AG04450 (cell line): ENCODE data around the gene HDDC3. TPM values are rescaled to one million over a fixed set of nuclear protein-coding genes. Genes with fewer than 3 reads are reported as not detected.

Experiments
- CTCF ChIA-PET: fragments of 300-600, 350-600 bp; formaldehyde crosslinking; extraction: SDS; loops from one replicate; lab custom pipeline; 2022; ENCODE audit warnings: antibody characterized with exemption, inconsistent platforms; lab: Charles Lee
- POLR2A ChIA-PET: fragments of 350-600 bp; formaldehyde crosslinking; extraction: SDS; loops from one replicate; lab custom pipeline; 2021; ENCODE audit warnings: antibody characterized with exemption, inconsistent platforms; lab: Yijun Ruan, JAX
- DNase-seq: peaks from one replicate; pipeline ENCODE4 v3.0.0-alpha.2; 2011; ENCODE audit warnings: low read depth, low spot score
- H3K27ac ChIP-seq: one replicate; pipeline ENCODE4 v1.5.1; 2012; ENCODE audit warnings: low read depth, low read length, control low read depth
- H3K27me3 ChIP-seq: one replicate; pipeline ENCODE4 v1.6.0; 2012; ENCODE audit warnings: low read length; ENCODE audit not compliant: control insufficient read depth, insufficient read depth
- H3K4me3 ChIP-seq: 2 replicates; pipeline ENCODE4 v1.5.1; 2011; ENCODE audit warnings: mild to moderate bottlenecking, low read depth, low read length, control low read depth
- H3K9me3 ChIP-seq: 2 replicates; pipeline ENCODE4 v1.5.1; 2012; ENCODE audit warnings: low read length; ENCODE audit not compliant: control insufficient read depth, insufficient read depth
- CTCF ChIP-seq: IDR thresholded peaks from 2 replicates; pipeline ENCODE4 v1.5.1; 2011; ENCODE audit warnings: low read depth, low read length, control low read depth, inconsistent platforms
- polyA plus RNA-seq: library from polyadenylated mRNA; depleted of rRNA; stranded (reverse); fragments of >200 nt; gene quantifications from 2 replicates; pipeline ENCODE4 v1.2.3, GENCODE V29; 2011

The HDDC3 gene
- polyA plus RNA-seq, 1 experiment: 10.3 TPM

GRCh38 chr15:90950676-90951075 is 18.3 kb upstream of the HDDC3 start:
- ChIA-PET POLR2A (no interaction called here), CTCF (interaction anchor here (0.9 kb wide), 1 partner anchor 16 kb away, joined by 3 read pairs; no protein-coding TSS in a partner anchor)
- no peak for TF ChIP-seq CTCF
- Histone ChIP-seq H3K9me3 (peaks cover 6% of the 10 kb centered on the region; the same call in 1 of the 2 replicates), H3K27me3 (no peaks in the 10 kb centered on the region), H3K27ac (no peak overlapping the region), H3K4me3 (no peak overlapping the region)
- no peak for DNase-seq

- ChIA-PET POLR2A (no interaction called here), CTCF (no interaction called here)
- Histone ChIP-seq H3K27ac (no peak overlapping the region), H3K9me3 (peaks cover 6% of the 10 kb centered on the region; the same call in 1 of the 2 replicates), H3K4me3 (no peak overlapping the region), H3K27me3 (no peaks in the 10 kb centered on the region)
- DNase-seq: no peak
- no peak for TF ChIP-seq CTCF
Measured at GRCh38 chr15:90949979-90950675, 17.8 kb upstream of the HDDC3 start.

- Histone ChIP-seq H3K4me3 (no peak overlapping the region), H3K27me3 (no peaks in the 10 kb centered on the region), H3K9me3 (peaks cover 3% of the 10 kb centered on the region; the same call in 1 of the 2 replicates), H3K27ac (no peak overlapping the region)
- no peak for TF ChIP-seq CTCF
- DNase-seq: no peak
- POLR2A ChIA-PET: no interaction called here
- CTCF ChIA-PET: interaction anchor here (0.9 to 1.8 kb wide), 2 partner anchors 9 to 61 kb away, joined by 3 to 6 read pairs; no protein-coding TSS in a partner anchor
Measured at GRCh38 chr15:90948506-90948905, 16.2 kb upstream of the HDDC3 start.

GRCh38 chr15:90947577-90948357 is 15.4 kb upstream of the HDDC3 start:
- no peak for TF ChIP-seq CTCF
- CTCF ChIA-PET: interaction anchor here (0.9 to 2.3 kb wide), 5 partner anchors 9 to 101 kb away, joined by 3 to 8 read pairs (median 4); no protein-coding TSS in a partner anchor
- DNase-seq: no peak
- Histone ChIP-seq H3K27me3 (no peaks in the 10 kb centered on the region), H3K4me3 (no peak overlapping the region), H3K9me3 (peaks cover 3% of the 10 kb centered on the region; the same call in 1 of the 2 replicates), H3K27ac (no peak overlapping the region)
- POLR2A ChIA-PET: no interaction called here
